Stomach (tissue), 9 donors: ENCODE results near the gene EPPIN. TPM values are rescaled to one million over a fixed set of nuclear protein-coding genes. Genes with fewer than 3 reads are reported as not detected.
"Not testable (repeated sequence)": the region's sequence is repeated elsewhere in the genome, so short reads cannot be mapped to it uniquely, and the experiment has no call there.

Experiments used
- DNase-seq, 2 donors: peaks; one replicate each; pipeline versions ENCODE4 v3.0.0 to v3.0.0-alpha.2; 2013 to 2019
- H3K27ac ChIP-seq, 5 donors: fragments of 200-600 bp in 4 of 5; sonication (generic) in 4 of 5; one replicate each; pipeline ENCODE4 v1.5.1; 2013 to 2019; ENCODE audit warnings: mild to moderate bottlenecking in 1 of 5, moderate library complexity in 1 of 5
- H3K27me3 ChIP-seq, 3 donors: fragments of 200-600 bp; sonication (generic); one replicate each; pipeline ENCODE4 v1.5.1; 2017 to 2019; ENCODE audit warnings: mixed run types in 1 of 3
- H3K36me3 ChIP-seq, 4 donors: fragments of 200-600 bp; sonication (generic); 1 replicate in 3 of 4; 2 replicates in 1 of 4; pipeline ENCODE4 v1.5.1; 2016 to 2019
- H3K4me1 ChIP-seq, 4 donors: fragments of 200-600 bp; sonication (generic); one replicate each; pipeline ENCODE4 v1.5.1; 2016 to 2019
- H3K4me3 ChIP-seq, 4 donors: fragments of 200-600 bp; sonication (generic) in 3 of 4; one replicate each; pipeline ENCODE4 v1.5.1; 2016 to 2019; ENCODE audit warnings: mild to moderate bottlenecking in 1 of 4
- H3K9me3 ChIP-seq, 4 donors: fragments of 200-600 bp; sonication (generic); one replicate each; pipeline ENCODE4 v1.5.1; 2016 to 2019
- CTCF ChIP-seq, 7 experiments: fragments of 450-650 bp in 4 of 7; fragments of 200-600 bp in 3 of 7; sonication (generic) in 3 of 7; IDR thresholded peaks; one replicate each; pipeline ENCODE4 v1.5.1; 2016 to 2019; ENCODE audit warnings: antibody characterized with exemption in 7 of 7, control low read depth in 2 of 7, mild to moderate bottlenecking in 1 of 7
- EP300 ChIP-seq: sonication (generic); formaldehyde crosslinking; IDR thresholded peaks from one replicate; pipeline ENCODE4 v1.6.1; 2017; ENCODE audit warnings: antibody characterized with exemption
- POLR2A ChIP-seq, 4 donors: fragments of 450-650 bp; IDR thresholded peaks; one replicate each; pipeline ENCODE4 v1.6.1; 2016; ENCODE audit warnings: antibody characterized with exemption in 4 of 4, control low read depth in 2 of 4, mild to moderate bottlenecking in 1 of 4, moderate library complexity in 1 of 4
- POLR2AphosphoS5 ChIP-seq, 3 donors: sonication (generic); formaldehyde crosslinking; IDR thresholded peaks; one replicate each; pipeline ENCODE4 v1.6.1; 2016; ENCODE audit warnings: antibody characterized with exemption in 3 of 3
- WGBS, 5 donors: extraction: QIAGEN DNeasy Blood & Tissue Kit in 3 of 5; methylation state at CpG; one replicate each; pipeline versions ENCODE4 v1.1.5 to v1.1.7; 2013 to 2018; 5-methylcytosine and 5-hydroxymethylcytosine counted together
- intact Hi-C: fragments of 100-400 bp; cut with DNase I; formaldehyde crosslinking; loops from one replicate; pipeline ENCODE4 v1.15.1; 2023; ENCODE audit warnings: low total_unique reads
- polyA plus RNA-seq, 3 donors: library from polyadenylated mRNA; stranded (reverse); fragments of 200-250 nt; gene quantifications; one replicate each; pipeline ENCODE4 v1.2.3, GENCODE V29; 2013
- total RNA-seq, 5 donors: library from RNA; depleted of rRNA; stranded (reverse); fragments of >200 nt; gene quantifications; one replicate each; pipeline versions ENCODE4 v1.1.0 to v1.2.3, GENCODE V29; 2014 to 2016
- donor health status: healthy with polysubstance abuse.
- donor health status: Bipolar disorder and iron deficiency.
- donor health status: healthy.

The EPPIN gene
- total and polyA plus RNA-seq, 8 donors: not detected

- no peaks in the 10 kb centered on the region for H3K36me3 ChIP-seq
- intact Hi-C loops: no loop called here
- DNase-seq: no peak
- H3K27me3 ChIP-seq: no peaks in the 10 kb centered on the region
- no peaks in the 10 kb centered on the region for H3K4me1 ChIP-seq
- WGBS, 5 donors: 11 to 30% (median 19%) methylated on average over 1 of the region's 1 CpG
- no peak overlapping the region for H3K27ac ChIP-seq
- TF ChIP-seq POLR2AphosphoS5 (IDR thresholded peaks at IDR 0.05) (no peak), EP300 (no peak), CTCF (IDR thresholded peaks at IDR 0.05) (no peak), POLR2A (IDR thresholded peaks at IDR 0.05) (no peak)
- peaks cover 0 to 11% (median 5%) of the 10 kb centered on the region in 4 donors for H3K9me3 ChIP-seq
- no peak overlapping the region for H3K4me3 ChIP-seq
These were observed 42.5 kb upstream of the EPPIN start for GRCh38 chr20:45589725-45590124.

- intact Hi-C loops: no loop called here
- no peaks in the 10 kb centered on the region for H3K4me1 ChIP-seq
- TF ChIP-seq POLR2AphosphoS5 (IDR thresholded peaks at IDR 0.05): no peak
- no peak for TF ChIP-seq CTCF (IDR thresholded peaks at IDR 0.05)
- no peak for TF ChIP-seq EP300
- TF ChIP-seq POLR2A (IDR thresholded peaks at IDR 0.05): no peak
- H3K27ac ChIP-seq: no peak overlapping the region
- H3K27me3 ChIP-seq: peaks cover 0 to 6% (median 0%) of the 10 kb centered on the region in 3 donors
- DNase-seq: no peak
- WGBS, 5 donors: 66 to 86% (median 78%) methylated on average over 2 of the region's 2 CpGs
- no peaks in the 10 kb centered on the region for H3K36me3 ChIP-seq
- no peak overlapping the region for H3K4me3 ChIP-seq
- peaks cover 0 to 8% (median 5%) of the 10 kb centered on the region in 4 donors for H3K9me3 ChIP-seq
These were observed 41.6 kb upstream of the EPPIN start for GRCh38 chr20:45588800-45589199.

- H3K27ac ChIP-seq, H3K9me3 ChIP-seq, intact Hi-C loops, DNase-seq, H3K4me1 ChIP-seq, H3K4me3 ChIP-seq, H3K36me3 ChIP-seq: not testable (repeated sequence)
- peaks cover 0 to 24% (median 3%) of the 10 kb centered on the region in 3 donors for H3K27me3 ChIP-seq
- WGBS, 5 donors: 77 to 89% (median 87%) methylated on average over 5 of the region's 5 CpGs
These were observed 38.8 kb upstream of the EPPIN start for GRCh38 chr20:45585986-45586385.

GRCh38 chr20:45584294-45584693, 37.1 kb upstream of the EPPIN start:
- H3K36me3 ChIP-seq, DNase-seq, H3K27ac ChIP-seq, H3K4me3 ChIP-seq, intact Hi-C loops, H3K4me1 ChIP-seq, H3K9me3 ChIP-seq: not testable (repeated sequence)
- H3K27me3 ChIP-seq: peaks cover 0 to 26% (median 3%) of the 10 kb centered on the region in 3 donors
- WGBS, 5 donors: 69 to 88% (median 86%) methylated on average over 5 of the region's 5 CpGs

GRCh38 chr20:45583502-45583901, 36.3 kb upstream of the EPPIN start:
- Histone ChIP-seq H3K9me3 (no peaks in the 10 kb centered on the region), H3K27me3 (peaks cover 0 to 33% (median 3%) of the 10 kb centered on the region in 3 donors), H3K36me3 (no peaks in the 10 kb centered on the region), H3K4me3 (no peak overlapping the region), H3K4me1 (no peaks in the 10 kb centered on the region), H3K27ac (no peak overlapping the region)
- intact Hi-C loops: no loop called here
- no peak for DNase-seq
- no peak for TF ChIP-seq POLR2AphosphoS5 (IDR thresholded peaks at IDR 0.05)
- TF ChIP-seq CTCF (IDR thresholded peaks at IDR 0.05): no peak
- TF ChIP-seq POLR2A (IDR thresholded peaks at IDR 0.05): no peak
- TF ChIP-seq EP300: no peak
- WGBS, 5 donors: 59 to 77% (median 72%) methylated on average over 3 of the region's 3 CpGs
